NCI-H2107 treated with DMSO at 0.1 percent for 48 hours (cell line): ENCODE data around the gene FOXF1.

Source experiments
- DNase-seq: peaks from one replicate; lab custom pipeline; 2025; ENCODE audit not compliant: unreplicated experiment; lab: John Stamatoyannopoulos, UW

Gene FOXF1

GRCh38 chr16:86492267-86492960, 17.9 kb upstream of the FOXF1 start:
- DNase-seq = no peak

GRCh38 chr16:86492961-86493629, 17.2 kb upstream of the FOXF1 start:
- DNase-seq = no peak

- DNase-seq = no peak
Observed at GRCh38 chr16:86494039-86494564, 16.2 kb upstream of the FOXF1 start.

GRCh38 chr16:86494565-86495356, 15.6 kb upstream of the FOXF1 start:
- no peak for DNase-seq

GRCh38 chr16:86495357-86495701, 15.0 kb upstream of the FOXF1 start:
- DNase-seq = no peak

GRCh38 chr16:86495756-86496261, 14.5 kb upstream of the FOXF1 start:
- DNase-seq = no peak

GRCh38 chr16:86496262-86496928, 13.9 kb upstream of the FOXF1 start:
- DNase-seq = no peak

GRCh38 chr16:86496929-86497461, 13.3 kb upstream of the FOXF1 start:
- DNase-seq = no peak

- DNase-seq = no peak
Observed at GRCh38 chr16:86497551-86498021, 12.7 kb upstream of the FOXF1 start.

- no peak for DNase-seq
Observed at GRCh38 chr16:86498155-86498670, 12.1 kb upstream of the FOXF1 start.

GRCh38 chr16:86498671-86499439, 11.5 kb upstream of the FOXF1 start:
- no peak for DNase-seq

- DNase-seq = no peak
Observed at GRCh38 chr16:86499440-86499786, 10.9 kb upstream of the FOXF1 start.

GRCh38 chr16:86499889-86500707, 10.2 kb upstream of the FOXF1 start:
- DNase-seq = no peak

GRCh38 chr16:86500708-86501510, 9.4 kb upstream of the FOXF1 start:
- no peak for DNase-seq

GRCh38 chr16:86501989-86502855, 8.1 kb upstream of the FOXF1 start:
- no peak for DNase-seq

- DNase-seq = no peak
Observed at GRCh38 chr16:86502856-86503748, 7.2 kb upstream of the FOXF1 start.
